ENCODE data around the gene PRKCZ.
"Not testable (repeated sequence)": the region's sequence is repeated elsewhere in the genome, so short reads cannot be mapped to it uniquely, and the experiment has no call there.

The PRKCZ gene

DNA sequence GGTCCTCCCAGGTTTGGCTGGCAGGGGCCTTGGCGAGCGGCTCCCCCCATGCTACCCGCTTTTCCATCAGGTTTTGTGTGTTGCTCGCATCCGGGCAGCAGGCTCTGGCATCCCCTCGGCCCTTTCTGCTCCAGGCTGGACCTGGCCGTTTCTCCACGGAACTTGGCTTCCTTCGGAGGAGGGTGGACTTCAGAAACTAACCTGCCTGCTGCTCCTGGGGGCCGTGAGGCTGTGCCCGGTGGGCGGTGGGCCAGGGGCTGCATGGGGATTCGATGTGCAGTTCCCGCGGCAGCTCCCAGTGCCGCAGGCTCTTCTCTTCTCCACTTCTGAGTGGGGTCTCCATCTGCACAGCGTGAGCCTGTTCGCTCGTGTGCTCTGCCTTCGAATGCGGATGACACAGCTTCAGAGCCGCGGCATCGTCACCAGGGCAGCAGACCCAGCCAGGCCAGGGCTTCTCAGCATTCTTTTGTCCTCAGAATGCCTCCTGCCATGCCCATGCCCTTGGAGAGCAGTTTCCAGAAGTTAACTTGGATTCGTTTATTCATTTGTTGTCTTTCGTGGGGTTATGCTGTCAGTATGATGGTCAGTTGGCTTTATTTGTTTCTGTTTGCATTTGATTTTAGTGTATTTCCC lies 36.4 kb downstream of the PRKCZ start:
- no peak overlapping the region for H3K9ac ChIP-seq (ENCODE audit: low read depth, low read length)
- no peaks in the 10 kb centered on the region for H3K9me3 ChIP-seq (ENCODE audit: control insufficient read depth, insufficient read depth, low read length)
- H3K36me3 ChIP-seq (ENCODE audit: control insufficient read depth, insufficient read depth, low read length): no peaks in the 10 kb centered on the region
- H3K4me1 ChIP-seq (ENCODE audit: control insufficient read depth, insufficient read depth, low read length): no peaks in the 10 kb centered on the region
- no peaks in the 10 kb centered on the region for H3K27me3 ChIP-seq (ENCODE audit: control insufficient read depth, insufficient read depth, low read length)
- no peak overlapping the region for H3K4me3 ChIP-seq (ENCODE audit: low read depth, low read length)

DNA sequence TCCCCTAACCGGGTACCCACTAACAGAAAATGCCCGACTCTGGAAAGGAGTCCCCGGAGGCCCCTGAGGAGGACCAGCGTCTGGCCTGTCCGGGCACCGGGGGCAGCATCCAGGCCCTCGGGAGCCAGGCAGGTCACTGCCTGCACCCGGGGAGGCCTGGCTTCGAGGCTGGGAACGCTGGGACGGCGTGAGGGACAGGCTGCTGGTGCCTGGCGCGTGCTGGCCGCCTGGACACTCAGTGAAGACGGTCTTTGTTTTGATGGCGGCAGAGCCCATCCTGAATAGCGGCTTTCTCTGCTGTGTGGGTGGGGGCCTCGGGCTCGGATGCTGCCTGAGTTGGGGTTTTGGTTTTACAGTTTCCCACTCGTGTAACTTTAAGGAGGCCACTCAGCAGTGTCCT lies 37.6 kb downstream of the PRKCZ start:
- H3K36me3 ChIP-seq (ENCODE audit: control insufficient read depth, insufficient read depth, low read length): no peaks in the 10 kb centered on the region
- no peak overlapping the region for H3K4me3 ChIP-seq (ENCODE audit: low read depth, low read length)
- no peaks in the 10 kb centered on the region for H3K4me1 ChIP-seq (ENCODE audit: control insufficient read depth, insufficient read depth, low read length)
- H3K9ac ChIP-seq (ENCODE audit: low read depth, low read length): no peak overlapping the region
- H3K27me3 ChIP-seq (ENCODE audit: control insufficient read depth, insufficient read depth, low read length): no peaks in the 10 kb centered on the region
- no peaks in the 10 kb centered on the region for H3K9me3 ChIP-seq (ENCODE audit: control insufficient read depth, insufficient read depth, low read length)

GRCh38 chr1:2088458-2088857 lies 38.2 kb downstream of the PRKCZ start:
- H3K27me3 ChIP-seq (ENCODE audit: control insufficient read depth, insufficient read depth, low read length): no peaks in the 10 kb centered on the region
- peaks cover 4% of the 10 kb centered on the region for H3K36me3 ChIP-seq (ENCODE audit: control insufficient read depth, insufficient read depth, low read length)
- no peak overlapping the region for H3K9ac ChIP-seq (ENCODE audit: low read depth, low read length)
- H3K9me3 ChIP-seq (ENCODE audit: control insufficient read depth, insufficient read depth, low read length): no peaks in the 10 kb centered on the region
- no peak overlapping the region for H3K4me3 ChIP-seq (ENCODE audit: low read depth, low read length)
- no peaks in the 10 kb centered on the region for H3K4me1 ChIP-seq (ENCODE audit: control insufficient read depth, insufficient read depth, low read length)

- H3K4me1 ChIP-seq (ENCODE audit: control insufficient read depth, insufficient read depth, low read length): no peaks in the 10 kb centered on the region
- no peaks in the 10 kb centered on the region for H3K27me3 ChIP-seq (ENCODE audit: control insufficient read depth, insufficient read depth, low read length)
- H3K4me3 ChIP-seq (ENCODE audit: low read depth, low read length): no peak overlapping the region
- H3K9ac ChIP-seq (ENCODE audit: low read depth, low read length): no peak overlapping the region
- H3K9me3 ChIP-seq (ENCODE audit: control insufficient read depth, insufficient read depth, low read length): no peaks in the 10 kb centered on the region
- peaks cover 4% of the 10 kb centered on the region for H3K36me3 ChIP-seq (ENCODE audit: control insufficient read depth, insufficient read depth, low read length)
These were observed 38.8 kb downstream of the PRKCZ start for GRCh38 chr1:2089051-2089450.

DNA sequence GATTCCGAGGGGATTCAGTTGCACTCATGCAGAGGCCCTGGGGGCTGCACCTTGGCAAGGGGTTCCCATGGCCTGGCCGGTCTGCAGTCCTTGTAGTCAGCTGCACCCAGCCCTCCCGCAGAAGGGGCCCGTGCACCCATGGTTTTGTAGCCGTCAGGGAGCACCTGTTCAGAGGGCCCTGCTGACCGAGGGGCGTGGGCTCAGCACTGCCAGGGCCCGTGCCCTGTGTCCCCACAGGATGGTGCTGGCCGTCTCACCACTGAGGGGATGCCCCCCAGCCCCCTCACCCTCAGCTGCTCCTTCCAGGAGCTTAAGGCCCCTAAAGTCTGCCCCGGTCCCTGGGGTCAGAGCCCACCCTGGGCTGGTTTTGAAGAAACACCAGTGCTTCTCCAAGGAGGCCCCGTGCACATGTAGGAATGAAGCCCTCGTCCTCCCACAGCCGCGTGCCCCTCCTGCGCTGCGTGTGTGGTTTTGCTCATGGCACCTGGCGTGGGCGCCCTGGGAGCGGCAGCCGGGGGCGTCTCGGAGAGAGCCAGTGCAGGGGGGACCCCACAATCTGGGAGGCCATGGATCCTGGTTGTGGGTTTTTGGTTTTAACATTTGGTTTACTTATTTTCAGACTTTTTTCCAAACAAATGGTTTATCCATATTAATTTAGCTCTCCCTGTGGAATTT lies 40.1 kb downstream of the PRKCZ start:
- Histone ChIP-seq H3K27me3 (ENCODE audit: control insufficient read depth, insufficient read depth, low read length) (no peaks in the 10 kb centered on the region), H3K9me3 (ENCODE audit: control insufficient read depth, insufficient read depth, low read length) (no peaks in the 10 kb centered on the region), H3K4me1 (ENCODE audit: control insufficient read depth, insufficient read depth, low read length) (no peaks in the 10 kb centered on the region), H3K4me3 (ENCODE audit: low read depth, low read length) (no peak overlapping the region), H3K9ac (ENCODE audit: low read depth, low read length) (no peak overlapping the region), H3K36me3 (ENCODE audit: control insufficient read depth, insufficient read depth, low read length) (peaks cover 4% of the 10 kb centered on the region)

- Histone ChIP-seq H3K36me3 (ENCODE audit: control insufficient read depth, insufficient read depth, low read length) (peaks cover 6% of the 10 kb centered on the region), H3K9me3 (ENCODE audit: control insufficient read depth, insufficient read depth, low read length) (no peaks in the 10 kb centered on the region), H3K9ac (ENCODE audit: low read depth, low read length) (no peak overlapping the region), H3K4me1 (ENCODE audit: control insufficient read depth, insufficient read depth, low read length) (no peaks in the 10 kb centered on the region), H3K4me3 (ENCODE audit: low read depth, low read length) (no peak overlapping the region), H3K27me3 (ENCODE audit: control insufficient read depth, insufficient read depth, low read length) (no peaks in the 10 kb centered on the region)
These were observed 41.7 kb downstream of the PRKCZ start for GRCh38 chr1:2091611-2092604.

- Histone ChIP-seq H3K4me1 (ENCODE audit: control insufficient read depth, insufficient read depth, low read length) (no peaks in the 10 kb centered on the region), H3K36me3 (ENCODE audit: control insufficient read depth, insufficient read depth, low read length) (peaks cover 12% of the 10 kb centered on the region), H3K27me3 (ENCODE audit: control insufficient read depth, insufficient read depth, low read length) (no peaks in the 10 kb centered on the region), H3K9me3 (ENCODE audit: control insufficient read depth, insufficient read depth, low read length) (peaks cover 3% of the 10 kb centered on the region), H3K4me3 (ENCODE audit: low read depth, low read length) (no peak overlapping the region), H3K9ac (ENCODE audit: low read depth, low read length) (no peak overlapping the region)
These were observed 42.8 kb downstream of the PRKCZ start for GRCh38 chr1:2093055-2093454.

DNA sequence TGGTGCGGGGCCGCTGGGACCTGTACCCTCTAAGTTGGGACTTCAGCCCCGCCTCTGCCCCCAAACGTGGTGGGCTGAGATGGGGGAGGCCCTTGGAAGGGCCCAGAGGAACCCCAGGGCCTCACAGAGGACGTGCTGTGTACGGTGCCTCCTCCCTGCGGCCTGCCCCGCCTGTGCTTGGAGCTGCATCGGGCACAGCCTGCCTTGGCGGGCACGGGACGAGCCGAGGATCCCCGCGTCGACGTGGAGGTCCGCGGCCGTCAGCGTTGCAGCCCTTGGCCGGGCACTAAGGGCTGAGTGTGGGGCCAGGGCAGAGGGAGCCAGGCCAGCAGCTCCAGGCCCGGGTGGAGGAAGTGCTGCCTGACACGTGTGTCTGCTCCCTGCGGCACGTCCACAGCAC lies 43.4 kb downstream of the PRKCZ start:
- Histone ChIP-seq H3K9me3 (ENCODE audit: control insufficient read depth, insufficient read depth, low read length) (peaks cover 3% of the 10 kb centered on the region), H3K27me3 (ENCODE audit: control insufficient read depth, insufficient read depth, low read length) (no peaks in the 10 kb centered on the region), H3K4me3 (ENCODE audit: low read depth, low read length) (no peak overlapping the region), H3K36me3 (ENCODE audit: control insufficient read depth, insufficient read depth, low read length) (peaks cover 16% of the 10 kb centered on the region), H3K4me1 (ENCODE audit: control insufficient read depth, insufficient read depth, low read length) (no peaks in the 10 kb centered on the region), H3K9ac (ENCODE audit: low read depth, low read length) (no peak overlapping the region)

DNA sequence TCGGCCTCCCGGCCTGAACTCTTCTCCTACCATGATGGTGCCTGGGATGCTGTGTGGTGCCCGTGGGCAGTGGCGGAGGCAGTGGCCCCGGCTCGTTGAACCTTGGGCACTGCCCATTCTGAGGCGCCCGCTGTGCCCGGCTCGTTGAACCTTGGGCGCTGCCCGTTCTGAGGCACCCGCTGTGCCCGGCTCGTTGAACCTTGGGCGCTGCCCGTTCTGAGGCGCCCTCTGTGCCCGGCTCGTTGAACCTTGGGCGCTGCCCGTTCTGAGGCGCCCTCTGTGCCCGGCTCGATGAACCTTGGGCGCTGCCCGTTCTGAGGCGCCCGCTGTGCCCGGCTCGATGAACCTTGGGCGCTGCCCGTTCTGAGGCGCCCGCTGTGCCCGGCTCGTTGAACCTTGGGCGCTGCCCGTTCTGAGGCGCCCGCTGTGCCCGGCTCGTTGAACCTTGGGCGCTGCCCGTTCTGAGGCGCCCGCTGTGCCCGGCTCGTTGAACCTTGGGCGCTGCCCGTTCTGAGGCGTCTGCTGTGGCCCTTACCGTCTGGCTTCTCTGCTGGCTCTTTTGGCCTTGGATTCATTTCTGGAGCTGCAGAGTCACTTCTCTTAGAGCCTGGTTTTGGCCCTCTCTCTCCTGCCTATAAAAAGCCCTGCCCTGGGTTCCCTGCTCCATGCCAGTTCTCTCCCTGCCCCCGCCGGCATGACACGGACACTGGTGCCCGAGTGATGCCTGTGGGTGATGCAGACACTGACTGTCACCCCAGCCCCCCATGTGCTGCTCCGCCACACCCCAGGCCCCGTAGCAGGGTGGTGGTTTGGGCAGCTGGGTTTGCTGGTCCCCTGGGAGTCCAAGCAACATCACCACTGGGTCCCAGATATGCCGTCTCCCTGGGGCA lies 44.3 kb downstream of the PRKCZ start:
- not testable (repeated sequence) for H3K9ac ChIP-seq (ENCODE audit: low read depth, low read length); H3K9me3 ChIP-seq (ENCODE audit: control insufficient read depth, insufficient read depth, low read length); H3K4me1 ChIP-seq (ENCODE audit: control insufficient read depth, insufficient read depth, low read length); H3K27me3 ChIP-seq (ENCODE audit: control insufficient read depth, insufficient read depth, low read length); H3K4me3 ChIP-seq (ENCODE audit: low read depth, low read length)
- H3K36me3 ChIP-seq (ENCODE audit: control insufficient read depth, insufficient read depth, low read length): peaks cover 16% of the 10 kb centered on the region

- Histone ChIP-seq H3K9me3 (ENCODE audit: control insufficient read depth, insufficient read depth, low read length) (peaks cover 3% of the 10 kb centered on the region), H3K27me3 (ENCODE audit: control insufficient read depth, insufficient read depth, low read length) (no peaks in the 10 kb centered on the region), H3K36me3 (ENCODE audit: control insufficient read depth, insufficient read depth, low read length) (peaks cover 16% of the 10 kb centered on the region)
These were observed 45.2 kb downstream of the PRKCZ start for GRCh38 chr1:2095394-2095793.

More at GRCh38 chr1:2095394-2095793, 45.2 kb downstream of the PRKCZ start:
- Histone ChIP-seq H3K9ac (ENCODE audit: low read depth, low read length) (no peak overlapping the region), H3K4me3 (ENCODE audit: low read depth, low read length) (no peak overlapping the region), H3K4me1 (ENCODE audit: control insufficient read depth, insufficient read depth, low read length) (no peaks in the 10 kb centered on the region)
